ENCODE results near the gene HOXB8. TPM values are rescaled to one million over a fixed set of nuclear protein-coding genes. Genes with fewer than 3 reads are reported as not detected.

Gene HOXB8
- polyA plus RNA-seq, 1 donor from 2014 or later: not detected

DNA sequence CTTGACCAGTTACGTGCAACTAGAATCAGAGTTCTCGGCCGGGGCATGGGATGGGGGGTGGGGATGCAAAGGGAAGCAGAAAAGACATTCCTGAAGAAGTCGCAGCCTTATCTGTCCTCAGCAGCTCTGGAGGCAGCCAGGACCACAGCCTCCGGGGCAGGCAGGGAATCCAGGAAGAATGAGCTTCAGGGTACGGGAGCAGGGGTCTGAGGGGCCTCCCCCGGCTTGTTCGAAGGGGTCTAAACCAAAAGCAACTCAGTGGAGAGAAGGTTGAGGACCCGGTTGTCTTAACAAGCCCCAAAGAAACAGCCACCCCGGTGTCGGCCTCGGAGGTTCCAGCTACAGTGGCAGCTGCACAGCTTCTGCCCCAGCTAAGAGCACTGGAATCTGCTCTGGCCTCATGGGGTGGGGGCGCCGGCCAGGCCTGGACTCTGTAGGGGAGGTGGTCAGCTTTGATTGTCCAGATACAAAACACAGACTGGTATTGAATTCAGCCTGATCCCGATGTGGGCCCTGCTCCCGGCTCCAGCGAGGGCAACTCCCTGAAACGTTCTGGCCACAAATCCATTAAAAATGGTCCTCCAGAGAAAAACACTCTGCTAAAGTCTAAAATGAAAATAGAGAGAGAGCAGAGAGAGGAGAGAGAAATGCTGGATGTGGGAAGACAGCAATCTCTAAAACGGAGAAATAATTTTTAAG lies 44.6 kb downstream of the HOXB8 start:
- H3K27ac ChIP-seq (ENCODE audit: low read length): no peak overlapping the region
- H3K4me2 ChIP-seq (ENCODE audit: low read length): no peak overlapping the region
- no peaks in the 10 kb centered on the region for H3F3A ChIP-seq (ENCODE audit: insufficient read depth, low read length, poor library complexity, severe bottlenecking)
- TF ChIP-seq, protein P1, sequence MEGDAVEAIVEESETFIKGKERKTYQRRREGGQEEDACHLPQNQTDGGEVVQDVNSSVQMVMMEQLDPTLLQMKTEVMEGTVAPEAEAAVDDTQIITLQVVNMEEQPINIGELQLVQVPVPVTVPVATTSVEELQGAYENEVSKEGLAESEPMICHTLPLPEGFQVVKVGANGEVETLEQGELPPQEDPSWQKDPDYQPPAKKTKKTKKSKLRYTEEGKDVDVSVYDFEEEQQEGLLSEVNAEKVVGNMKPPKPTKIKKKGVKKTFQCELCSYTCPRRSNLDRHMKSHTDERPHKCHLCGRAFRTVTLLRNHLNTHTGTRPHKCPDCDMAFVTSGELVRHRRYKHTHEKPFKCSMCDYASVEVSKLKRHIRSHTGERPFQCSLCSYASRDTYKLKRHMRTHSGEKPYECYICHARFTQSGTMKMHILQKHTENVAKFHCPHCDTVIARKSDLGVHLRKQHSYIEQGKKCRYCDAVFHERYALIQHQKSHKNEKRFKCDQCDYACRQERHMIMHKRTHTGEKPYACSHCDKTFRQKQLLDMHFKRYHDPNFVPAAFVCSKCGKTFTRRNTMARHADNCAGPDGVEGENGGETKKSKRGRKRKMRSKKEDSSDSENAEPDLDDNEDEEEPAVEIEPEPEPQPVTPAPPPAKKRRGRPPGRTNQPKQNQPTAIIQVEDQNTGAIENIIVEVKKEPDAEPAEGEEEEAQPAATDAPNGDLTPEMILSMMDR (IDR thresholded peaks at IDR 0.05; ENCODE audit: poor library complexity, severe bottlenecking): no peak
- TF ChIP-seq EZH2 (IDR thresholded peaks at IDR 0.05; ENCODE audit: borderline replicate concordance, insufficient read depth, low read length, poor library complexity, severe bottlenecking): peak; percentile 62
- no peak for TF ChIP-seq RAD21 (conservative IDR thresholded peaks at IDR 0.05)
- TF ChIP-seq MXI1 (conservative IDR thresholded peaks at IDR 0.05; ENCODE audit: poor library complexity, severe bottlenecking): no peak
- TF ChIP-seq SMC3 (conservative IDR thresholded peaks at IDR 0.05; ENCODE audit: poor library complexity): no peak
- no peak for TF ChIP-seq EP300 (conservative IDR thresholded peaks at IDR 0.05; ENCODE audit: poor library complexity, severe bottlenecking)
- H4K20me1 ChIP-seq (ENCODE audit: insufficient read depth): no peaks in the 10 kb centered on the region
- no peaks in the 10 kb centered on the region for H3K79me2 ChIP-seq (replicated peaks; ENCODE audit: insufficient read depth, low read length)
- no peak overlapping the region for H3K9ac ChIP-seq (ENCODE audit: low read length)
- H3K9me3 ChIP-seq (ENCODE audit: low read length): no peaks in the 10 kb centered on the region
- H3K9me2 ChIP-seq (ENCODE audit: insufficient read depth, low read length): no peaks in the 10 kb centered on the region
- H2AFZ ChIP-seq (ENCODE audit: low read depth, low read length): no peak overlapping the region
- no peak overlapping the region for H3K4me3 ChIP-seq (ENCODE audit: low read length)
- peaks cover 100% of the 10 kb centered on the region for H3K27me3 ChIP-seq (ENCODE audit: insufficient read depth, low read depth, low read length)
- no peaks in the 10 kb centered on the region for H3K36me3 ChIP-seq (ENCODE audit: insufficient read depth, low read length)

DNA sequence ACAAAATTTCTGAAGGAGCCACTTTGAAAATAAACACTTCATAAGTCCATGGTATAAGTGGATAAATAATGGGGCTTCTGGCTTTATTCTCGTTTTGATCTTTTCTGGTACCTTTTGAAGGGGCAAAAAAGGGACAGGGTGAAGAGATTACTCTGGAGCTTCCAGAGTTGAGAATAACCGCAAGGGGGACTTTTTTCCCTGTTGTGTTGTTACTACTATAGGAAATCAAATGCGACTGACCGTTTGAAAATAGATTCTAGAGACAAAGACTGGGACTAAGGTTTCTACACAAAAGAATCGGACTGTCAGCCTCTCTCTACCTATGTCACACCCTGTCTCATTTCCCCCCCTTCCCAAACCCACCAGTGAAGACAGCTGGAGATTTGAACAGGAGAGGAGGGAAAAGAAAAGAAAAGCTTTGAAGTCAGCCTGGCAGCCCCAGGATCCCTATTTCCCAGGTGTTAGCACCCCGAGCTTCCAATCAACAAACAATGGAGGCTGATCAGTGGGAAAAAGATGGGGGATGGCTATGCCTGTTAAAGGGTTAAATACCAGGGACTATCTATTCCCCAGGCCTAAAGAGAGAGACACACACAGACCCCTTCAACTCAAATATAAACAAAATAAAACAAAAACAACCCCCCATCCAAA lies 45.3 kb downstream of the HOXB8 start:
- no peaks in the 10 kb centered on the region for H3K79me2 ChIP-seq (replicated peaks; ENCODE audit: insufficient read depth, low read length)
- no peaks in the 10 kb centered on the region for H3K9me3 ChIP-seq (ENCODE audit: low read length)
- H3K4me2 ChIP-seq (ENCODE audit: low read length): no peak overlapping the region
- no peak overlapping the region for H3K4me3 ChIP-seq (ENCODE audit: low read length)
- no peak overlapping the region for H3K27ac ChIP-seq (ENCODE audit: low read length)
- no peak overlapping the region for H2AFZ ChIP-seq (ENCODE audit: low read depth, low read length)
- H4K20me1 ChIP-seq (ENCODE audit: insufficient read depth): no peaks in the 10 kb centered on the region
- no peaks in the 10 kb centered on the region for H3K9me2 ChIP-seq (ENCODE audit: insufficient read depth, low read length)
- peaks cover 100% of the 10 kb centered on the region for H3K27me3 ChIP-seq (ENCODE audit: insufficient read depth, low read depth, low read length)
- H3F3A ChIP-seq (ENCODE audit: insufficient read depth, low read length, poor library complexity, severe bottlenecking): no peaks in the 10 kb centered on the region
- no peaks in the 10 kb centered on the region for H3K36me3 ChIP-seq (ENCODE audit: insufficient read depth, low read length)
- no peak overlapping the region for H3K9ac ChIP-seq (ENCODE audit: low read length)
- TF ChIP-seq EZH2 (IDR thresholded peaks at IDR 0.05; ENCODE audit: borderline replicate concordance, insufficient read depth, low read length, poor library complexity, severe bottlenecking): no peak
- no peak for TF ChIP-seq POLR2AphosphoS5 (IDR thresholded peaks at IDR 0.05)
- no peak for TF ChIP-seq EP300 (conservative IDR thresholded peaks at IDR 0.05; ENCODE audit: poor library complexity, severe bottlenecking)
- TF ChIP-seq, protein P1 (IDR thresholded peaks at IDR 0.05; ENCODE audit: poor library complexity, severe bottlenecking): no peak
- TF ChIP-seq TAF1 (IDR thresholded peaks at IDR 0.05; ENCODE audit: low read depth): no peak

All from neural cell (in vitro differentiated cells).